Inflammatory macrophage treated with lipopolysaccharide for 1 hour (primary cell): ENCODE data around the gene MRPS25.
"Not testable (repeated sequence)": the region's sequence is repeated elsewhere in the genome, so short reads cannot be mapped to it uniquely, and the experiment has no call there.

ENCODE experiments used
- DNase-seq, 2 donors: peaks; one replicate each; pipeline ENCODE4 v3.0.0-alpha.2; 2020 to 2022

Gene MRPS25

DNA sequence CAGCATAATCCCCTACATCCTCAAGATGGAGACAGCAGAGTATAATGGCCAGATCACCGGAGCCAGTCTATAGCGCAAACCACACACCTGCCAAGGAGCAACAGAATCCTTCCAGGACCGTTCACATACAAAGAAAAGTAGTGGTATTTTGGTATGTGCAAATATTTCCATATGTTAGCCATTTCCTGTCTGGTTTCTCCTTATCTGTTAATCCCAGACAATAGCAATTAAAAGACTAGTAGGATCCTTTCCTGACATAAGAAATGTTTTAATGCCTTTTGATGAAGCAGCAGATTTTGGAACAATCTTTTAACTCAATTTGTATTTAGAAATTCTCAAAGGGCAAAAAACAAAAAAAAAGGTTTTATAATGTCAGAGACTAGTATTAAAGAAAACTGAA is 22.2 kb downstream of the MRPS25 start:
- no peak for DNase-seq

DNA sequence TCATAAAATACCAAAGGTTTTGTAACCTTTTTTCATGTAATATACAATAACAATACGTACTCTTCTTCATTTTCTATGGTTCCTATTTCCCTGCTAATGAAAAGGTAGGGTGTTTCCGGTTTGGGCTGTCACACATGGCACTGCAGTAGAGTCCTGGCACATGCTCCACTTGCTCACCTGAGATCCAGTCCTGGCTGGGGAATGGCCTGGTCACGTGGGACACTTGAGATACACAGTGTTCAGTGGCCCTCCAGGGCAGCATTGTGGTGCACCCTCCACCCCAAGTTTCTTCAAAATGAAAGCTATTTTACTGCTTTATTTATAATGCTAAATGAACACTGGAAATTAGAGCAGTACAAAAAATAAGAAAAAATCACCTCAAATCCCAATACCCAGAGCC is 23.2 kb downstream of the MRPS25 start:
- DNase-seq, result no peak

DNA sequence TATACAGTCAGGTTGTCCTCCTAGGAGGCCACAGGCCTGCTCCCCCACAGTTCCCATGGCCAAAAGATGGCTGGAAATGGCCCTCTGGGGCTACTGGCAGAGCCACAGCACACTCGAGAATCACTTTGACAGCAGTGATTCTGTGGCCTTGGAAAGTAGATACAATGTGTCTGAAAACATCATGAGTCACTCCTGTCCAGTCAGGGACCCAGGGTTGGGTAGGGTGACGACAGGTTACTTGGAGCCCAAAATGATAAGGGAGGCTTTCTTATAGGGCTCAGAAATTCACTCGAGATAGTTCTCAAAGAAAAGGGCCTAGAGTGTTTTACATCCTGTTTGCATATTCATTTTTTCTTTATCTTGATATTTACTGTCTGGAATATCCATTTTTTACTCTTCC is 24.3 kb downstream of the MRPS25 start:
- DNase-seq, result no peak

- DNase-seq, result no peak
Measured at GRCh38 chr3:15038306-15038705, 26.8 kb downstream of the MRPS25 start.

GRCh38 chr3:15033103-15033502 is 32.0 kb downstream of the MRPS25 start:
- no peak for DNase-seq

- DNase-seq, result no peak
Measured at GRCh38 chr3:15032650-15033049, 32.5 kb downstream of the MRPS25 start.

GRCh38 chr3:15029625-15030024 is 35.5 kb downstream of the MRPS25 start:
- no peak for DNase-seq

GRCh38 chr3:15023719-15024118 is 41.4 kb downstream of the MRPS25 start:
- DNase-seq, result no peak

DNA sequence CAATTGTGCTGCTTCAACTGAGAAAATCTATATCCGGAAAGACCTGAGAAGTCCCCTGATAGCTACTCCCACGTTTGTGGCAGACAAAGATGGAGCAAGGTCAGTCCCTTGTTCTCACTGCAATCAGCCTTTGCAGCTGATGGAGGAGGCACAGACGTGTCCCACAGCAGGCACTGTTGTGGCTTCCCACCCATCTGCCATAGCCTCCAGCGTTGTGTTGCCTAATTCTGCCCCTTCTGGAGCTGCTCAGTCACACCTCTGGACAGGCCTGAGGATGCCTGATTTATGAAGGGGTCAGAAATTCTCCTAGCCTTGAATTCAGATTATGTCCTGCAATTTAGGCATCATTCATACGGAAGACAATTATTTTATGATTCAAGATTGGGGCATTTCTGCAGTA is 41.9 kb downstream of the MRPS25 start:
- no peak for DNase-seq

GRCh38 chr3:15017191-15017590 is 47.9 kb downstream of the MRPS25 start:
- no peak for DNase-seq

GRCh38 chr3:15015456-15015855 is 49.7 kb downstream of the MRPS25 start:
- DNase-seq, result no peak

DNA sequence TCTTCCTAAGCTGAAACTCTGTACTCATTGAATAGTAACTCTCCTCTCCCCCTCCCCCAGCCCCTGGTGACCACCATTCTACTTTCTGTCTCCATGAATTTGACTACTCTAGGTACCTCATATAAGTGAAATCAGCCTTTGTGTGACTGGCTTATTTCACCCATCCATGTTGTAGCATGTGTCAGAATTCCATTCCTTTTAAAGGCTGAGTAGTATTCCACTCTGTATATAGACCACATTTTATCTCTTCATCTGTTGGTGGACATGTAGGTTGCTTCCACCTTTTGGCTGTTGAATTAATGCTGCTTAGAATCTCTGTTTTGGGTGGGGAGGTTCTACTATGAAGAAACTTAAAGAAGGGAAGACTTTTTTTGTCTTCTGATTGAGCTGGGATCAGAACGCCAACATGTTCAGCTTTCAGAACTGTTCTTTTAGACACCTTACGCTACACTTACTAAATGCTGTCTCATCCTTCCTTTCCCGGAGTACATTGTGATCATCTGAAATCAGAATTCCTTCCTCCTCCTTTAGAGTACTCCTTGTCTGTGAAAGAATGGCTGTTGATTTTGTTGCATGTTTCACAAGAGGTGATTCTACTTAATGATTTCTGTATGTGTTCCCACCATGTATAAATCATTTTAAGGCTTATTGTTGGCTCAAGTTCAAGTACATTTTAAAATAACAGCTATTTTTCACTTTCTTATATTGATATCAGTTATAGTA is 50.3 kb downstream of the MRPS25 start:
- no peak for DNase-seq

DNA sequence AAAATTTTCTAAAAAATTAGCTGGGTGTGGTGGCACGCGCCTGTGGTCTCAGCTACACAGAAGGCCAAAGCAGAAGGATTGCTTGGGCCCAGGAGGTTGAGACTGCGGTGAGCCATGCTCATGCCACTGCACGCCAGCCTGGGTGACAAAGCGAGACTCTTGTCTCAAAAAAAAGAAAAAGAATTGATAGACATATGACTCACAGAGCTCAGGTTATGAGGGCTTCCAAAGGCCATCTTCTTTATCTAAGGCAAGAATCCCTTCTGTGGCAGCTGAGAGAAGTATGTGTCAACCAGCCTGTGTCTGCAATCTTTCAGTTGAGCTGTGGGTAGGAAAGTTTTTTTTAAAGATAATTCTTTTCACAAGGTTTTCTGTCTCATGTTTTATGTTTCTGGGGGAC is 53.9 kb downstream of the MRPS25 start:
- DNase-seq, result no peak

DNA sequence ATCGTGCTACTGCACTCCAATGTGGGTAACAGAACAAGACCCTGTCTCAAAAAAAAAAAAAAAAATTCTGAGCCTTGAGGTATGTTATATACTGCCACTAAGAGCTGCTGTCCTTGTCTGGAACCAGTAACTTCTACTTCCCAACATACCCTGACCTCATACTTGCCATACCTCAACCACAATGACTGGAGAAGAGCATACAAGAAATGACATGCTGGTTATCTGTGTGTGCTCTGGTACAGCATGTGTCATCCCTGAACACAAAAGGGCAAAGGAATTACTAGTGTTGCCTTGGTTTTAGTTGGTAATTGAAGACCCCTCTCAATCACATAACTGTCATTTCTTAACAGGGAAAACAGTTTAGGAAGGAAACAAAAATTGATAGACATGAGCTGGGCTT is 54.5 kb downstream of the MRPS25 start:
- DNase-seq, result no peak

GRCh38 chr3:15009167-15009566 is 55.9 kb downstream of the MRPS25 start:
- DNase-seq, result no peak

GRCh38 chr3:15007681-15008141 is 57.4 kb downstream of the MRPS25 start:
- DNase-seq, result no peak

- not testable (repeated sequence) for DNase-seq
Measured at GRCh38 chr3:14999182-14999581, 65.9 kb downstream of the MRPS25 start.
